Measurements from ENCODE around the gene FBXL16.

FBXL16 gene

GRCh38 chr16:702341-702740 is 3.3 kb downstream of the FBXL16 start:
- H4K20me1 ChIP-seq (ENCODE audit: insufficient read depth, low read length) = peaks cover 5% of the 10 kb centered on the region
- DNase-seq (no peak), ATAC-seq (ENCODE audit: insufficient read depth, low read depth) (no peak)
- H3K4me1 ChIP-seq (ENCODE audit: insufficient read depth, low read length) = no peaks in the 10 kb centered on the region
- H3K9ac ChIP-seq (ENCODE audit: low read depth, low read length) = no peak overlapping the region
- no peak overlapping the region for H2AFZ ChIP-seq (ENCODE audit: low read depth, low read length)
- no peaks in the 10 kb centered on the region for H3K79me2 ChIP-seq (ENCODE audit: insufficient read depth, low read length)
- no peak overlapping the region for H3K27ac ChIP-seq (ENCODE audit: low read length)
- no peak overlapping the region for H3K4me2 ChIP-seq (ENCODE audit: insufficient read depth, low read length)
- no peaks in the 10 kb centered on the region for H3K9me3 ChIP-seq (ENCODE audit: insufficient read depth, low read length, severe bottlenecking)
- H3K4me3 ChIP-seq (ENCODE audit: low read depth in 1 of 2, low read length in 2 of 2) = no peak overlapping the region
- TF ChIP-seq EZH2 (IDR thresholded peaks at IDR 0.05; ENCODE audit: borderline replicate concordance, low read depth, low read length, severe bottlenecking) (no peak), CTCF (IDR thresholded peaks at IDR 0.05; ENCODE audit: borderline replicate concordance, extremely low read depth, low read length, poor library complexity, severe bottlenecking) (no peak)
- no peaks in the 10 kb centered on the region for H3K27me3 ChIP-seq (ENCODE audit: insufficient read depth, low read length, poor library complexity)
- H3K36me3 ChIP-seq (ENCODE audit: insufficient read depth, low read length) = no peaks in the 10 kb centered on the region

- H3K36me3 ChIP-seq (ENCODE audit: insufficient read depth, low read length) = no peaks in the 10 kb centered on the region
- no peaks in the 10 kb centered on the region for H3K79me2 ChIP-seq (ENCODE audit: insufficient read depth, low read length)
- H2AFZ ChIP-seq (ENCODE audit: low read depth, low read length) = no peak overlapping the region
- H3K4me2 ChIP-seq (ENCODE audit: insufficient read depth, low read length) = no peak overlapping the region
- H3K9me3 ChIP-seq (ENCODE audit: insufficient read depth, low read length, severe bottlenecking) = no peaks in the 10 kb centered on the region
- H3K9ac ChIP-seq (ENCODE audit: low read depth, low read length) = no peak overlapping the region
- TF ChIP-seq CTCF (IDR thresholded peaks at IDR 0.05; ENCODE audit: borderline replicate concordance, extremely low read depth, low read length, poor library complexity, severe bottlenecking) = no peak
- TF ChIP-seq EZH2 (IDR thresholded peaks at IDR 0.05; ENCODE audit: borderline replicate concordance, low read depth, low read length, severe bottlenecking) = no peak
- peak; percentile 53 for DNase-seq
- H4K20me1 ChIP-seq (ENCODE audit: insufficient read depth, low read length) = peaks cover 5% of the 10 kb centered on the region
- H3K27me3 ChIP-seq (ENCODE audit: insufficient read depth, low read length, poor library complexity) = no peaks in the 10 kb centered on the region
- H3K4me1 ChIP-seq (ENCODE audit: insufficient read depth, low read length) = no peaks in the 10 kb centered on the region
- ATAC-seq (ENCODE audit: insufficient read depth, low read depth) = peak; percentile 91
- H3K27ac ChIP-seq (ENCODE audit: low read length) = no peak overlapping the region
- no peak overlapping the region for H3K4me3 ChIP-seq (ENCODE audit: low read depth in 1 of 2, low read length in 2 of 2)
Observed at GRCh38 chr16:700684-701584, 4.7 kb downstream of the FBXL16 start.

GRCh38 chr16:698911-699671 is 6.5 kb downstream of the FBXL16 start:
- H3K9ac ChIP-seq (ENCODE audit: low read depth, low read length) = no peak overlapping the region

More at GRCh38 chr16:698911-699671, 6.5 kb downstream of the FBXL16 start:
- no peak for ATAC-seq (ENCODE audit: insufficient read depth, low read depth)
- Histone ChIP-seq H3K36me3 (ENCODE audit: insufficient read depth, low read length) (no peaks in the 10 kb centered on the region), H3K9me3 (ENCODE audit: insufficient read depth, low read length, severe bottlenecking) (no peaks in the 10 kb centered on the region), H3K4me3 (ENCODE audit: low read depth in 1 of 2, low read length in 2 of 2) (no peak overlapping the region), H3K4me2 (ENCODE audit: insufficient read depth, low read length) (no peak overlapping the region), H2AFZ (ENCODE audit: low read depth, low read length) (no peak overlapping the region), H3K79me2 (ENCODE audit: insufficient read depth, low read length) (no peaks in the 10 kb centered on the region), H4K20me1 (ENCODE audit: insufficient read depth, low read length) (peaks cover 5% of the 10 kb centered on the region), H3K27me3 (ENCODE audit: insufficient read depth, low read length, poor library complexity) (no peaks in the 10 kb centered on the region), H3K27ac (ENCODE audit: low read length) (no peak overlapping the region), H3K4me1 (ENCODE audit: insufficient read depth, low read length) (no peaks in the 10 kb centered on the region)
- TF ChIP-seq EZH2 (IDR thresholded peaks at IDR 0.05; ENCODE audit: borderline replicate concordance, low read depth, low read length, severe bottlenecking) (no peak), CTCF (IDR thresholded peaks at IDR 0.05; ENCODE audit: borderline replicate concordance, extremely low read depth, low read length, poor library complexity, severe bottlenecking) (no peak)
- DNase-seq = no peak
